Measurements from ENCODE around the gene TMTC2.

DNA sequence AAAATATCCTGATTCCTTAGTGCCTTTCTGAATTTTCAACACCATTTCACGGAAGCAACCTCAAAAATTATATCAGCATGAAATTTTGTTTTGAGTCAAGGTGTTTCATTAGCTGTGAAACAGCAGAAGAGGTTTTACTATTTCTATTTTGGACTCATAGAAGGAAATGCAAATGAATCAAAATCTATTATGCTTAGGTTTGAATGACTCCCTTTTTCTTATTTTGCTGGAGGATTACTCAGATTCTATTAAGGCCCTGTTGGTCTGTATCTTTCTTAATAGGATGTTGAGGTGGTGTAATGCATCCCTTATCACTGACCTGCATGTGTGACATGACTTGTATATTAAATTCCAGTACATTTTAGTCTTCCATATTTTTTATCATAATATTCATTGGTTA, 165.8 kb downstream of the TMTC2 start:
- TF ChIP-seq POLR2A (IDR thresholded peaks at IDR 0.05; ENCODE audit: low read depth, low read length) = no peak
- TF ChIP-seq, protein P1, sequence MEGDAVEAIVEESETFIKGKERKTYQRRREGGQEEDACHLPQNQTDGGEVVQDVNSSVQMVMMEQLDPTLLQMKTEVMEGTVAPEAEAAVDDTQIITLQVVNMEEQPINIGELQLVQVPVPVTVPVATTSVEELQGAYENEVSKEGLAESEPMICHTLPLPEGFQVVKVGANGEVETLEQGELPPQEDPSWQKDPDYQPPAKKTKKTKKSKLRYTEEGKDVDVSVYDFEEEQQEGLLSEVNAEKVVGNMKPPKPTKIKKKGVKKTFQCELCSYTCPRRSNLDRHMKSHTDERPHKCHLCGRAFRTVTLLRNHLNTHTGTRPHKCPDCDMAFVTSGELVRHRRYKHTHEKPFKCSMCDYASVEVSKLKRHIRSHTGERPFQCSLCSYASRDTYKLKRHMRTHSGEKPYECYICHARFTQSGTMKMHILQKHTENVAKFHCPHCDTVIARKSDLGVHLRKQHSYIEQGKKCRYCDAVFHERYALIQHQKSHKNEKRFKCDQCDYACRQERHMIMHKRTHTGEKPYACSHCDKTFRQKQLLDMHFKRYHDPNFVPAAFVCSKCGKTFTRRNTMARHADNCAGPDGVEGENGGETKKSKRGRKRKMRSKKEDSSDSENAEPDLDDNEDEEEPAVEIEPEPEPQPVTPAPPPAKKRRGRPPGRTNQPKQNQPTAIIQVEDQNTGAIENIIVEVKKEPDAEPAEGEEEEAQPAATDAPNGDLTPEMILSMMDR (IDR thresholded peaks at IDR 0.05; ENCODE audit: extremely low read depth in 1 of 2, insufficient read depth in 1 of 2, low read depth in 1 of 2, low read length in 2 of 2) = no peak
- TF ChIP-seq MYC (IDR thresholded peaks at IDR 0.05; ENCODE audit: low read depth, low read length) = no peak
- no peak for TF ChIP-seq POLR2AphosphoS5 (IDR thresholded peaks at IDR 0.05; ENCODE audit: insufficient read depth, low read depth, low read length)
- TF ChIP-seq EZH2 (IDR thresholded peaks at IDR 0.05; ENCODE audit: borderline replicate concordance, low read depth, low read length, severe bottlenecking) = no peak
- TF ChIP-seq, protein P2, sequence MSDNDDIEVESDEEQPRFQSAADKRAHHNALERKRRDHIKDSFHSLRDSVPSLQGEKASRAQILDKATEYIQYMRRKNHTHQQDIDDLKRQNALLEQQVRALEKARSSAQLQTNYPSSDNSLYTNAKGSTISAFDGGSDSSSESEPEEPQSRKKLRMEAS (IDR thresholded peaks at IDR 0.05; ENCODE audit: insufficient read depth, insufficient read length) = no peak
- TF ChIP-seq FOS (IDR thresholded peaks at IDR 0.05; ENCODE audit: borderline replicate concordance, insufficient read depth, low read length) = no peak
